GM18517 (cell line): ENCODE data around the gene TTF1.

Experiments used
- ATAC-seq: cut with Tn5 transposase; IDR thresholded peaks from one replicate; pipeline ENCODE4 v1.9.1; 2021; ENCODE audit warnings: mild to moderate bottlenecking, moderate library complexity; ENCODE audit not compliant: unreplicated experiment

Gene TTF1

DNA sequence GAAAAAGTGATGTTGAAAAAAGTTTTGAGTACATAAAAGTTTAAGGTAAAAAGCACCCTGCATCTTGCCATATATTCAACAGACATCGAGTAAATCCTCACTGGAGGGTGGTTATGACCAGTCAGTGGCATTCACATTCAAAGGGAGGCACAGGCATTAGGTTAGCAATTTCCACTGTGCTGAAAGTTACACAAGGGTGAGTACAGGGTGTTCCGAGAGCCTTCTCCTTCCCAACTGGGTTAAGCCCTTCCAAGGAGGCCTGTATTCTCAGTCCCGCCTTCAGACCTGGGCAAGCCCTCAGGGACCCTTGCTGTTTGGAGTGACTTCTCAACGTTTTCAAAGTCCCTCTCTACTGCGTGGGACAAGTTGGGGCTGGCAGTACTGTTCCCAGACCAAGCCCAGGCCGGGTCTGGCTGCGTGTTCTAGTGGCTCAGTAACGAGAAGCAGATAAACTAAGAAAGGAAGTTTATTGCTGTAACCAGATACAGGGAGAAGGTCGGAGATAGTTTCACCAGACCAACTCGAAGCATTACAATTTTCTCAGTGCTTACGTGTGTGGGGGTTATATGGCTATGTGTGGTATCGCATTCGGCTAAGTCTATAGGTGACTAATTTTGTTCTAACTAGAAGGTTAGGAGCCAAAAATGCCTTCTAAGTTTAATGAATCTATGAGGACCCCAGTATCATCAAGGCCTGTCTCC is 38.9 kb downstream of the TTF1 start:
- no peak for ATAC-seq

DNA sequence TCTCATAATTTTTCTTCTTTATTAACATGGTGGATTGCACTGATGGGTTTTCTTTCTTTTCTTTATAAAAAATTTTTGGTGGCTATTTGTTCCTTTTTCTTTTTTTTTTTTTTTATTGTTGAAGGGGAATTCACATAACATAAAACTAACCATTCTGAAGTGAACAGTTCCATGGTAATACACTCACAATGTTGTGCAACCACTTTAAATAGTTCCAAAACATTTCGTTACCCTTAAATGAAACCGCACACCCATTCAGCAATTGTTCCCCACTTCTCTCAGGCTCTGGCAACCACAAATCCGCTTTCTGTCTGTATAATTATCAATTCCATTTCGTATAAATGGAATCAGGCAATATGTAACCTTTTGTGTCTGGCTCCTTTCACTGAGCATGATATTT is 40.2 kb downstream of the TTF1 start:
- no peak for ATAC-seq

DNA sequence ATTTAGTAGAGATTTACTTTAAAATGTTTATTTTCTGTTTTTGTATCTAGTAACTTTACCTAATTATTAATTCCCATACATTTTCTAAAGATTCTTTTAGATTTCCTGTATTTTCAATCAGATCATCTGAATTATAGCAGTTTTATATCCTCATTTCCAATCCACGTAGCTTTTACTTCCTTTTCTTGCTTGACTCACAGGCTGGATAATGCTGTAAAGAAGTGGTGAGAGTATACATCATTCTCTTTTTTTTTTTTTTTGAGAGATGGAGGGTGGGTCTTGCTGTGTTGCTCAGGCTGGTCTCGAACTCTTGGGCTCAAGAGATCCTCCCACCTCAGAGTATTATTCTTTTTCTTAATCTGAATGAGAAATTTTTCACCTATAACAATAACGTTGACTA is 40.7 kb downstream of the TTF1 start:
- no peak for ATAC-seq

DNA sequence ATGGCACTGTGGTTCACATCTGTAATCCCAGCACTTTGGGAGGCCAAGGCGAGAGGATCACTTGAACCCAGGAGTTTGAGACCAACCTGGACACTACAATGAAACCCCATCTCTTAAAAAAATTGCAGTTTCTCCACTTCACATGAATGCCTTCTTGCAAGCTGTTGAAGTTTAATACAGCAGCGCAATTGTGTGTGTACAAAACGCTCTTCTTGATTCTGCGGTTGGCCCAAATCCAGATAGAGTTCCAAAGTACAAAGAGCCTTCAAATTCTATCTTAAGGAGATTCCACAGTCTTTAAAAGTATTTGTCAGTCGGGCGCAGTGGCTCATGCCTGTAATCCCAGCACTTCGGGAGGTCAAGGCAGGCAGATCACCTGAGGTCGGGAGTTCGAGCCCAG is 42.6 kb downstream of the TTF1 start:
- no peak for ATAC-seq

DNA sequence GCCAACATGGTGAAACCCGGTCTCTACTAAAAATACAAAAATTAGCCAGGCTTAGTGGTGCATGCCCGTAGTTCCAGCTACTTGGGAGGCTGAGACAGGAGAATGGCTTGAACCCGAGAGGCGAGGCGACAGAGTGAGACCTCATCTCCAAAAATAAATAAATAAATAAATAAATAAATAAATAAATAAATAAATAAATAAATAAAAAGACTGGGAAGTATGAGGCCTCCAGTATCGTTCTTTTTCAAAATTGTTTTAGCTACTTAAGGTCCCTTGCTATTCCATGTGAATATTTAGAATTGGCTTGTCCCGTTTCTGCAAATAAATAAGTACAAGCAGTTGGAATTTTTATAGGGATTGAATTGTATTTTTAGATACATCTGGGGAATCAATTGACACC is 48.9 kb downstream of the TTF1 start:
- ATAC-seq: no peak

DNA sequence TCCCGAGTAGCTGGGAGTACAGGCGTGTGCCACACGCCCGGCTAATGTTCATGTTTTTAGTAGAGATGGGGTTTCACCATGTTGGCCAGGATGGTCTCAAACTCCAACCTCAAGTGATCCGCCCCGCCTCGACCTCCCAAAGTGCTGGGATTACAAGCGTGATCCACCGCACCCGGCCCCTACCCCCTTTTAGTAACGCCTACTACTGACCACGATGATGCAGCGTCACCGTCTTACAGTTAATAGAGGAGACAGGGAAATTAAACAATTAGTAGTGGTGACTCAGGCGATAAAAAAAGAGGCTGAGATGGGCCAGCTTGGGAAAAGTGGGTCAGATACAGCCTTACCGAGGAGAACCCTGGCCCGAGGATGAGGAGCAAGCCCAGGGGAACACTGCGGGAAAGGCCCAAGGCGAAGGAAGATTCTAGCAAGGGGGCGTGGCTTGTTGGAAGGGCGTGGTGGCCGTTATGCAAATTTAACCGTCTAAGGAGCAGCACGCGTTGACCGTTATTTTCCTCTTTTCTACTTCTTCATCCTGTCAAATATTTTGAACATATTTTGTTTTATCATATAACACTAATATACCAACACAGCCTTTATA is 50.2 kb downstream of the TTF1 start:
- ATAC-seq: no peak

DNA sequence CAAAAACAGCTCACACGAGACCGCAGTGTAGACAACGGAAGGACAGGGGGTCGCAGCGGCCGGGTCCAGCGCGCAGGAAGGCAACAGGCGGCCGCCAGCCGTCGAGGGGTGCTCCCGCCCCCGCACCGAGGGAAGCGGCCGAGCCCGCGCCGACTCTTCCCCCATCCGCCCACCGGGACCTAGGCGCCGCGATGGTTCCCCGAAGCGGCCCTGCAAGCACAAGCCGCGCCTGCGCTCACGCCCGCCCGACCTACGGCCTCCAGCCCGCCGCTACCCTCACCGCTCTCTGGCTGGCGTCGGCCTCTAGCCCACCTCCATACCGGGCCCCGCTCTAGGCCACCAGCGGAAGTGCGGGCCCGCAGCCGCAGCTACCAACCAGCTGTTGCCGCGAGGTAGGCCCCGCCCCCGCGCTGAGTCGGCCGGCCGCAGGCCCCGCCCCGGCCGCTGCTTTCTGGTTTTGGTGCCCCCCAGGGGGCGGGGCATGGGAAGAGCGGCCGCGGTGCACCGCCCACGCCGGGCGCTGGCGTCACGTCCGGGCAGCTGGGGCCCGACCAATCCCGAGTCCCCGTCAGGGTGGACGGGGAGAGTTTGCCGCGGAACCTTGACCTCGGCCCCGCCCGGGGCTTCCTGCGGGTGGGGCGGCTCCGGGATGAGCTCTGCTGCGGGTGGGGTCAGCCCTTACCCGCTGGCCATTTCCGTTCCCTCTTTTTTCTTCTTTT is 51.8 kb downstream of the TTF1 start, which contains the start of gene SETX:
TSS of gene SETX (minus strand) at position 350 of the 719 bp plus-strand sequence. CDS start 5,558 bp downstream, outside the sequence.
- peak; percentile 80 for ATAC-seq

DNA sequence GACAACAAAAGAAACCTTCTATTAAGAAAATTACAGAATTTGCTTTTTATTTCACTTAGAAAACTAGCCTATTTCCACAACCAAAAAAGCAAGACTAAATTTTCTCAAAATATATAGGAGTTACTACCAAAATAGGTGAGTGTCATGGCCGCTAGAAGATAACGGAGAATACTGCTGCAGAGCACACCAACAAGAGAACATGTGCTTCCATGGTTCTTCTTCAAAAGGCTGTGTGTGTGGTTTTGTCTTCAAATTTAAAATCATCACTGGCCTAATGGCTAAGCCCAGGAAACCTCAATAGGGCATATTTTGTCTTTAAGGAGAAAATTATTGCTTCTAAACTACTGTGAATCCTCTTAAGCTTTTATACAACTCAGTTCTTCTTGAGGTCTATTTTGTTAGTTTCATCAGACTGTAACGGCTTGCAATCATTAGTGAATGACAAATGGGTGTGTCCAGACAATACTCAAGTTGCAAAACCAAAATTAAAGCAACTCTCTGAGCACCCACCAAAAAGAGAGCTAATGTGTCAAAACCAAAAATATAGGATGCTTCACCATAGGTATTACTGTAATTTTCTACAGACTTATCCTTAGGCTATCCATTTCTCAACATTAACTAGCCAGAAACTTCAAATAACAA is 55.1 kb downstream of the TTF1 start:
- ATAC-seq: no peak

DNA sequence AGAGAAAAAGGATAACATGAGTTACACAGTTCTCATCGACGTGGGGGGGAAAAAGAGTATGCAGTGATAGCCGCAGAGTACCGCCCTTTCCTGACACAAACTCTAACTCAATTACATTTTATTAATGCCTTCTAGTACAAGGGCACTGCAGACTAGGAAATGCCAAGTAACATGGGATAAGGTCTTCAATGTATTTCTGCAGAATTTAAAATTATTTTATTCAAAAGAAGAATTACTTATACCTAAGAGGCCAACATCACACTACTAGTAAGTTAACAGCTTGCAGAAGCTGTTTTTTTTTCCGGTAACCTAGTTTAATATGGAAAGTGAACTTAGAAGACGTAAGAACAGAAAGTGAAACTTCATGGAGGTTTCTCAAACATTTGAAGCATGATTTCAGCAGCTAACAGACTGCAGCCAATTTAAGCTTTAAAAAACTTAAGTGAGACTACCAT is 55.8 kb downstream of the TTF1 start:
- ATAC-seq: no peak

DNA sequence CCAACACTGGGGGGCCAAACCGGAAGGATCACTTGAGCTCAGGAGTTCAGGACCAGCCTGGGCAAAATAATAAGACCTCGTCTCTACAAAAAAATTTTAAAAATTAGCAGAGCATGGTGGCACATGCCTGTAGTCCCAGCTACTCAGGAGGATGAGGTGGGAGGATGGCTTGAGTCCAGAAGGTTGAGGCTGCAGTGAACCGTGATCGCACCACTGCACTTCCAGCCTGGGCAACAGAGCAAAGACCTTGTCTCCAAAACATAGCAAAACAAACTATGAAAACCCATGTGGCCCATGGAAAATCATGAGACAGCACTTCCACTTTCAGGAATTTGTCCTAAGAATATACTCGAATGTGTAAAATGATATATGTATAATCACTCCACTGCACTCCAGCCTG is 58.0 kb downstream of the TTF1 start:
- ATAC-seq: no peak

DNA sequence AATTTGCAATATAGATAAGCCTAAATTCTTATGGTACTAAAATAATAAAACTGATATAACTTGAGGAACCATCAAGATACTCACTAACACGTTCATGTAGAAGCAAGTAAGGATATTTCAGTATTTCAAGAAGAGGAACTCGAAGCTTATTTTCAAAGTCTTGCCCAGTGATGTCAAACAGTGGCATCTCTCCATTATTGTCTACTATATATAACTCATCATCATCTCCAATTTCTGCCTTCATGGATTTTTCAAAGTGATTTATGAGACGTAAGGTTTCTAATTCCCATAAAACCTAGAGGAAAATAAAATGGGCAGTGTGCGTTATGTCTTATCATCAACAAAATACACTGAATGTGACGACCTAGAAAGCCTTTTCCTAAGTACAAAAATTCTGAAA is 60.5 kb downstream of the TTF1 start:
- no peak for ATAC-seq

DNA sequence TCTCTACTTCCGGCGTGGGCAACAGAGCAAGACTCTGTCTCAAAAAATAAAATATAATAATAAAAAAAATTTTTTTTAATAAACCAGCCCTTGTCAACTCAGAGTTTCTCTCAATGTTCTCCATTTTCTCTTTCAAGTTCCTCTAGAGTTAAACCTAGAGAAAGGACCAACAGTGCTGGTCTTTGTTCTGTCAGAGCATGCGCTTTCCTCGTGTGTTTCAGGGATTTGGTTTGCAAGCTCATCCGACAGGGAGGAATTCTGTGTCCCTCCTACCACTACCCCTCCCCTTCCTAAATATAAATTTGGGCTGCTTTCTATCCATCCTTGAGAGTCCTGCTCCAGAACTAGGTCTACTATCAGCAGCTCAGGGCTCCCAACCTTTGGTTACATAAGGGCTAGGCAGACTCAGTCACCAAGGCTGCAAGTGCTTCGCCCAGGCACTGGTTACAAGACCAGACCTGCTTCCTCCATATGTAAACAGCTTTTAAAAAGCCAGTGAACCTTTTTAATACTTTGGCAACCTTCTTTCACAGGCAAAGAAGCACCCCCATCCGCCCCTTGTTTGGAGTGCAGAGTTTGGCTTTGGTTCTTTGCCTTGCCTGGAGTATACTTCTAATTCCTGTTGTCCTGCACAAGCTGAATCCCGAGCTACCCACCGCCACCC is 65.3 kb downstream of the TTF1 start:
- ATAC-seq: no peak

DNA sequence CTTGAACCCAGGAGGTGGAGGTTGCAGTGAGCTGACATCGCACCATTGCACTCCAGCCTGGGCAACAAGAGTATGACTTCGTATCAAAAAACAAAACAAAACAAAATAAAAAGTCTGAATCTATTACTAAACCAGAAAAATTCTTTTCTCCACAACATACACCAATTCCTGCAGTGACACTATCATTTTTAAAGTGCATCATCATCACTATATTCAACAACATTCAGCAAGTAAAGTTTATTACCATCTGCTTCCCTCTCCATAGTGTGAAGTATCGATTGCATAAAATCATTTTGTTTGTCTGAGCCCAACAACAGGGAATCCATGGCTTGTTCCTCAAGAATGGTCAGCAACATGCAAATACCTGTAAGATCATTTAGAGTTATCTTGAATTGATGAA is 72.3 kb downstream of the TTF1 start:
- ATAC-seq: no peak

DNA sequence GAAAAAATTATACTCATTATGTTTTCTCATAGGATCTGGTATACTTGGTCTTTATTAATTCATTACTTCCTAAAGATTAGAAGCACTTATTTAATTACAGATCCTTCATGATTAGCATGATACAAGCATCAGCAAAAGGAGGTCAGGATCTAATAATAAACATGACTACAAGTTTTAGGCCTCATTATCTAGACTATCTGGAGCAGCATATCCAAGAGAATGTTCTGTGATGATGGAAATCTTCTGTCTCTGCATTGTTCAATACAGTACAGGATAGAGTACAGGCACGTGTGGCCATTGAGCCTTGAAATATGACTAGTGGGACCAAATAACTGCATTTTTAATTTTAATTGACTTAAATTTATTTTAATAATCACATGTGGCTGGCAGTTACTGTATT is 73.1 kb downstream of the TTF1 start:
- ATAC-seq: no peak

DNA sequence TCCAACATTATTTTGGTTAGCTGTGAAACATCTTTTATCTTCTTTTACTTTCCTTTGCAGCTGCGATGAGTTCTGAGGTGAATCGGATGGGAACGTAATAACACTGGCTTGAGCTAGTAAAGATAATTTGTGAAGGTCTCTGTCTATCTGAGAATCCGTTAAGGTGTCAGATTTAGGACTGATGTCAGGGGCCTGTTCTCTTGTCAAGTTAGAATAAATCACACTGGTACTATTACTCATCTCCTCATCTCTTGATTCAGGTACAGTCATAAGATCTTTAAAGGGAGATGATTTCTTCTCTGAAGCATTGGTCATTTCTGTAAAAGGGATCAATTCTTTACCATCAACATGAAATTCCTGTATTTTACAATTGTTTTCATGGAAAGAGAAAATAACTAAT is 78.1 kb downstream of the TTF1 start:
- no peak for ATAC-seq

DNA sequence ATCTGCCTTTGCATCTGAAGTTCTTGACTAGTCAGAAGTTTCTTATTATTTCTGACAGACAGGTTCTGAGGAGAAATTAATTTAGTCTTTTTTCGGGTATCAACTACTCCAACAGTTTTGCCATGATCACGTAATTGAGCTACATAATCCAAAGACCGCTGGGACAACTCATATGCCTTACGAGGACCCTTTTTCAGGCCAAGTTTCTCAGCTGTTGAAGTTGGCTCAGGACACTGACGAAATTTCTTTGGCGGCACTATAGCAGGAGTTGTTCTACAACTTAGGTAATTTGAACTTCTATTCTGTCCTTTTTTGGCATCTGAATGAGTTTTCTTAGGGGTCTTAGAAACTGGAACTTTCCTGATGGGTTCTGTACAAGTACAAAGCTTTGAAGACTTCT is 79.1 kb downstream of the TTF1 start:
- ATAC-seq: no peak
